H1 (cell line): Measurements from ENCODE around the gene GNAS. TPM values are rescaled to one million over a fixed set of nuclear protein-coding genes. Genes with fewer than 3 reads are reported as not detected.

Source experiments
- CTCF ChIA-PET: fragments of 300-600 bp; sonication (Branson Sonifier 250); formaldehyde crosslinking; loops from one replicate; lab custom pipeline; 2021; ENCODE audit not compliant: partially characterized antibody; lab: Charles Lee
- POLR2A ChIA-PET: fragments of 300-600 bp; sonication (Branson Sonifier 250); formaldehyde crosslinking; loops from one replicate; lab custom pipeline; 2021; ENCODE audit warnings: inconsistent platforms; ENCODE audit not compliant: partially characterized antibody; lab: Charles Lee
- DNase-seq, 2 experiments: peaks; one replicate each; pipeline versions ENCODE4 v3.0.0 to v3.0.0-alpha.2; 2010 to 2022; ENCODE audit warnings: low spot score in 2 of 2, low read depth in 1 of 2, mixed read lengths in 1 of 2
- FAIRE-seq: peaks from 2 replicates; lab custom pipeline; 2011; peaks lifted over from hg19 to GRCh38; lab: Jason Lieb, UNC
- H2AFZ ChIP-seq: 2 replicates; pipeline ENCODE4 v1.8.1; 2012; ENCODE audit warnings: low read length, inconsistent platforms
- H2AK5ac ChIP-seq: 2 replicates; pipeline ENCODE4 v1.6.1; 2013; ENCODE audit warnings: low read depth, low read length
- H2BK120ac ChIP-seq: replicated peaks from 2 replicates; pipeline ENCODE3; 2013; ENCODE audit warnings: low read depth, low read length, inconsistent platforms
- H2BK12ac ChIP-seq: 2 replicates; pipeline ENCODE4 v1.6.1; 2013; ENCODE audit warnings: low read depth, low read length
- H2BK15ac ChIP-seq: 2 replicates; pipeline ENCODE4 v1.6.1; 2013; ENCODE audit warnings: low read length
- H2BK20ac ChIP-seq: 2 replicates; pipeline ENCODE4 v1.6.1; 2013; ENCODE audit warnings: low read length
- H2BK5ac ChIP-seq: 2 replicates; pipeline ENCODE4 v1.6.1; 2013; ENCODE audit warnings: low read depth, low read length
- H3K14ac ChIP-seq: 2 replicates; pipeline ENCODE4 v1.6.1; 2013; ENCODE audit warnings: inconsistent platforms; ENCODE audit not compliant: insufficient read length
- H3K18ac ChIP-seq: 2 replicates; pipeline ENCODE4 v1.6.1; 2013; ENCODE audit warnings: low read length; ENCODE audit errors: extremely low read depth
- H3K23ac ChIP-seq: 2 replicates; pipeline ENCODE4 v1.6.1; 2013; ENCODE audit warnings: inconsistent platforms; ENCODE audit not compliant: insufficient read length
- H3K23me2 ChIP-seq: 2 replicates; pipeline ENCODE4 v1.6.1; 2013; ENCODE audit warnings: low read depth, low read length
- H3K27ac ChIP-seq: 2 replicates; pipeline ENCODE4 v1.6.1; 2011; ENCODE audit warnings: low read depth, low read length, inconsistent platforms
- H3K27me3 ChIP-seq, 4 experiments: replicated peaks in 1 of 4; 1 replicate in 1 of 4; 2 replicates in 3 of 4; pipeline versions ENCODE4 v1.6.1 to v1.8.1; 2011 to 2013; ENCODE audit warnings: low read length in 3 of 4, mild to moderate bottlenecking in 3 of 4, inconsistent platforms in 2 of 4, mixed read lengths in 2 of 4, moderate library complexity in 1 of 4; ENCODE audit not compliant: control insufficient read depth in 3 of 4, insufficient read depth in 3 of 4; ENCODE audit errors: extremely low read depth in 1 of 4
- H3K36me3 ChIP-seq, 4 experiments: 2 replicates each; pipeline versions ENCODE4 v1.6.1 to v1.8.1; 2011 to 2013; ENCODE audit warnings: mild to moderate bottlenecking in 4 of 4, low read length in 3 of 4, moderate library complexity in 2 of 4, control low read depth in 1 of 4, inconsistent platforms in 1 of 4; ENCODE audit not compliant: insufficient read depth in 4 of 4, control insufficient read depth in 2 of 4
- H3K4ac ChIP-seq: replicated peaks from 2 replicates; pipeline ENCODE3; 2013; ENCODE audit warnings: low read length, low read depth, mixed read lengths, inconsistent platforms; ENCODE audit not compliant: insufficient read length
- H3K4me1 ChIP-seq, 4 experiments: replicated peaks in 1 of 4; 1 replicate in 1 of 4; 2 replicates in 3 of 4; pipeline versions ENCODE4 v1.6.1 to v1.8.1; 2011 to 2013; ENCODE audit warnings: low read length in 3 of 4, inconsistent platforms in 2 of 4, mixed read lengths in 1 of 4; ENCODE audit not compliant: insufficient read depth in 4 of 4, control insufficient read depth in 3 of 4
- H3K4me2 ChIP-seq, 2 experiments: 2 replicates each; pipeline versions ENCODE4 v1.6.1 to v1.8.1; 2011 to 2013; ENCODE audit warnings: low read depth in 2 of 2, low read length in 2 of 2, control low read depth in 1 of 2, inconsistent platforms in 1 of 2, mild to moderate bottlenecking in 1 of 2; ENCODE audit not compliant: insufficient read depth in 1 of 2
- H3K4me3 ChIP-seq, 4 experiments: fragments of 200-600, 300-600 bp in 1 of 4; sonication (generic), shearing (Covaris generic), sonication (Bioruptor Twin) in 1 of 4; 2 replicates each; pipeline versions ENCODE4 v1.5.1 to v1.8.1; 2011 to 2016; ENCODE audit warnings: low read length in 4 of 4, low read depth in 3 of 4, control low read depth in 2 of 4, inconsistent platforms in 2 of 4, mild to moderate bottlenecking in 2 of 4, mixed read lengths in 1 of 4, moderate library complexity in 1 of 4; ENCODE audit not compliant: insufficient read depth in 2 of 4; ENCODE audit errors: extremely low read depth in 1 of 4
- H3K56ac ChIP-seq: replicated peaks from 2 replicates; pipeline ENCODE3; 2013; ENCODE audit warnings: low read depth, mild to moderate bottlenecking, mixed read lengths, low read length, inconsistent platforms; ENCODE audit not compliant: insufficient read length
- H3K79me1 ChIP-seq: 2 replicates; pipeline ENCODE4 v1.6.1; 2013; ENCODE audit warnings: low read depth, low read length, control low read depth
- H3K79me2 ChIP-seq, 2 experiments: 2 replicates each; pipeline versions ENCODE4 v1.6.1 to v1.8.1; 2012 to 2013; ENCODE audit warnings: low read length in 2 of 2, mild to moderate bottlenecking in 2 of 2, inconsistent platforms in 1 of 2; ENCODE audit not compliant: insufficient read depth in 2 of 2, control insufficient read depth in 1 of 2
- H3K9ac ChIP-seq, 4 experiments: replicated peaks in 1 of 4; 1 replicate in 1 of 4; 2 replicates in 3 of 4; pipeline versions ENCODE4 v1.6.1 to v1.8.1; 2011 to 2013; ENCODE audit warnings: low read depth in 3 of 4, low read length in 3 of 4, control low read depth in 2 of 4, mild to moderate bottlenecking in 2 of 4, moderate library complexity in 2 of 4, inconsistent platforms in 1 of 4; ENCODE audit errors: extremely low read depth in 1 of 4
- H3K9me3 ChIP-seq, 2 experiments: 2 replicates each; pipeline versions ENCODE4 v1.6.1 to v1.8.1; 2012 to 2013; ENCODE audit warnings: mild to moderate bottlenecking in 2 of 2, moderate library complexity in 2 of 2, control low read depth in 1 of 2, inconsistent platforms in 1 of 2, low read depth in 1 of 2, low read length in 1 of 2, mixed read lengths in 1 of 2; ENCODE audit not compliant: insufficient read depth in 2 of 2
- H4K20me1 ChIP-seq, 2 experiments: replicated peaks in 1 of 2; 2 replicates each; pipeline versions ENCODE3 to v1.8.1; 2011 to 2013; ENCODE audit warnings: inconsistent platforms in 2 of 2, low read length in 2 of 2, mild to moderate bottlenecking in 1 of 2; ENCODE audit not compliant: insufficient read depth in 2 of 2, control insufficient read depth in 1 of 2
- H4K5ac ChIP-seq: 2 replicates; pipeline ENCODE4 v1.6.1; 2013; ENCODE audit warnings: low read length, low read depth, mixed read lengths, inconsistent platforms; ENCODE audit not compliant: insufficient read length
- H4K8ac ChIP-seq: 2 replicates; pipeline ENCODE4 v1.8.0; 2013; ENCODE audit warnings: mild to moderate bottlenecking, moderate library complexity, low read length, inconsistent platforms; ENCODE audit not compliant: insufficient read depth; ENCODE audit errors: extremely low read depth
- H4K91ac ChIP-seq: replicated peaks from 2 replicates; pipeline ENCODE3; 2013; ENCODE audit warnings: low read length, mixed read lengths, inconsistent platforms; ENCODE audit not compliant: insufficient read length
- ATF3 ChIP-seq: IDR thresholded peaks from 2 replicates; pipeline ENCODE4 v1.6.1; 2011; ENCODE audit warnings: low read depth, mild to moderate bottlenecking, low read length; ENCODE audit not compliant: insufficient read depth
- CTCF ChIP-seq, 3 experiments: IDR thresholded peaks; 1 replicate in 2 of 3; 2 replicates in 1 of 3; pipeline versions ENCODE4 v1.5.1 to v1.6.1; 2011; ENCODE audit warnings: low read length in 3 of 3, mild to moderate bottlenecking in 3 of 3, inconsistent platforms in 2 of 3, low read depth in 1 of 3, moderate library complexity in 1 of 3; ENCODE audit not compliant: insufficient read depth in 1 of 3; ENCODE audit errors: control extremely low read depth in 1 of 3
- E2F6 ChIP-seq: IDR thresholded peaks from 2 replicates; pipeline ENCODE4 v1.6.1; 2012; ENCODE audit warnings: inconsistent platforms
- EGR1 ChIP-seq: IDR thresholded peaks from 2 replicates; pipeline ENCODE4 v1.6.1; 2011; ENCODE audit warnings: low read depth, low read length, borderline replicate concordance
- JUN ChIP-seq: IDR thresholded peaks from 2 replicates; pipeline ENCODE4 v1.6.1; 2011; ENCODE audit warnings: low read depth, mild to moderate bottlenecking, improper control_type of control experiment, low read length
- MAFK ChIP-seq: IDR thresholded peaks from 2 replicates; pipeline ENCODE4 v1.6.1; 2012; ENCODE audit warnings: low read depth, mild to moderate bottlenecking, improper control_type of control experiment, low read length
- PHF8 ChIP-seq: fragments of 200-600 bp; sonication (generic); conservative IDR thresholded peaks from 2 replicates; pipeline ENCODE4 v1.7.1; 2012; ENCODE audit warnings: low read depth, mild to moderate bottlenecking, inconsistent platforms, low read length, moderate library complexity
- SIN3A ChIP-seq, 2 experiments: IDR thresholded peaks in 1 of 2; conservative IDR thresholded peaks in 1 of 2; 2 replicates each; pipeline ENCODE4 v1.6.1; 2011 to 2012; ENCODE audit warnings: low read length in 2 of 2, improper control_type of control experiment in 1 of 2, low read depth in 1 of 2, mild to moderate bottlenecking in 1 of 2
- YY1 ChIP-seq: IDR thresholded peaks from 2 replicates; pipeline ENCODE4 v1.6.1; 2011; ENCODE audit warnings: low read depth, mild to moderate bottlenecking, low read length
- WGBS, 2 experiments: shearing (Covaris generic) in 1 of 2; methylation state at CpG; one replicate each; pipeline versions ENCODE4 v1.1.6 to v1.1.7; 2013 to 2015; ENCODE audit warnings: low lambda C conversion rate in 2 of 2, mixed read lengths in 2 of 2, inconsistent platforms in 1 of 2, low coverage in 1 of 2, missing lambda C conversion rate in 1 of 2; ENCODE audit not compliant: insufficient replicate concordance in 2 of 2, insufficient coverage in 1 of 2, insufficient read length in 1 of 2; ENCODE audit errors: extremely low coverage in 1 of 2, missing lambda C conversion rate in 1 of 2; 5-methylcytosine and 5-hydroxymethylcytosine counted together
- polyA plus RNA-seq, 7 experiments: library from polyadenylated mRNA; depleted of rRNA in 3 of 7; stranded (reverse) in 5 of 7; unstranded in 2 of 7; fragments of >200 nt in 5 of 7; fragments of 200-250 nt in 2 of 7; gene quantifications; 1 replicate in 5 of 7; 2 replicates in 1 of 7; 4 replicates in 1 of 7; pipeline versions ENCODE4 v1.2.1 to v1.2.3, GENCODE V29; 2011 to 2013; ENCODE audit warnings: missing spikeins in 2 of 7, mixed read lengths in 2 of 7
- total RNA-seq: library from RNA; stranded (reverse); fragmentation: NEBNext Ultra II Directional; extraction: Animal tissue kit (Norgen Biotek cat#: 25700); gene quantifications from 2 replicates; pipeline ENCODE4 v1.2.1, GENCODE V29; 2021
- TF ChIP-seq, protein P1 (sequence below): IDR thresholded peaks from 2 replicates; pipeline ENCODE4 v1.6.1; 2012; ENCODE audit warnings: inconsistent platforms

Gene GNAS
- total and polyA plus RNA-seq, 2 of the 8 experiments (the other 6 are each of a cell fraction or from before 2014, with no cell fraction given), result 989 to 1,613 TPM

DNA sequence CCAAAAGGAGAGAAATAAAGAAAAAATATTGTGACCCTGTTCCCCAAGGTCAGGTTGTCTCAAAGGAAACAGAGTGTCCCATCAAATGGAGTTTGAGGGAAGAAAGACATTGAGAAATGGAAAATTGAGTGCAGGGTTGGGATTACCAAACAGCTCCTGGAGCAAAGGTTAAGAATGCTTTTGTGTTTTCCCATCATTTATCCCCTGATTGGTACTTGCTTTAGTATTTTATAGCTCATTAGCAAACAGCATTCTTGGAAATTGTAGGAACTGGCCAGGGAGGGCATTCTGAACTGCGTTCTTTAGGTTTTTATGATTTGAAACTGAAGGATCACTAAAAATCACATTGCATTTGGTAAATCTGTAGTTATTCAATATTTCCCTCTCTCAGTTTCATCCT is 69.5 kb downstream of the GNAS start:
- H2BK12ac ChIP-seq, result no peak overlapping the region
- H3K56ac ChIP-seq, result no peak overlapping the region
- no peak overlapping the region for H3K23ac ChIP-seq
- no peaks in the 10 kb centered on the region for H3K23me2 ChIP-seq
- ChIA-PET POLR2A (interaction anchor here (1.2 to 1.7 kb wide), 2 partner anchors 23 to 39 kb away, joined by 3 read pairs; no protein-coding TSS in a partner anchor), CTCF (interaction anchor here (1.3 kb wide), 1 partner anchor 21 kb away, joined by 3 read pairs; no protein-coding TSS in a partner anchor)
- H3K4me2 ChIP-seq, result no peak overlapping the region
- H3K4me1 ChIP-seq, result no peaks in the 10 kb centered on the region
- WGBS, 2 experiments, result 91% methylated on average over 1 of the region's 1 CpG; no CpG with 5 or more reads in 1 of the 2 experiments
- no peak overlapping the region for H3K18ac ChIP-seq
- H2AFZ ChIP-seq, result no peak overlapping the region
- no peak for DNase-seq
- H3K9me3 ChIP-seq, result no peaks in the 10 kb centered on the region
- H3K36me3 ChIP-seq, result no peaks in the 10 kb centered on the region
- FAIRE-seq, result no peak
- no peak overlapping the region for H4K8ac ChIP-seq
- no peaks in the 10 kb centered on the region for H3K79me1 ChIP-seq
- no peak overlapping the region for H3K14ac ChIP-seq
- H3K27me3 ChIP-seq, result no peaks in the 10 kb centered on the region; a peak in 1 of 7 replicates
- no peak overlapping the region for H2BK120ac ChIP-seq
- H3K4ac ChIP-seq, result no peak overlapping the region
- no peak overlapping the region for H2BK20ac ChIP-seq
- no peak overlapping the region for H2BK15ac ChIP-seq
- H4K5ac ChIP-seq, result no peak overlapping the region
- no peak overlapping the region for H3K4me3 ChIP-seq
- no peak overlapping the region for H4K91ac ChIP-seq
- no peak overlapping the region for H3K27ac ChIP-seq
- H2BK5ac ChIP-seq, result no peak overlapping the region
- H3K79me2 ChIP-seq, result no peaks in the 10 kb centered on the region
- H3K9ac ChIP-seq, result no peak overlapping the region
- no peaks in the 10 kb centered on the region for H4K20me1 ChIP-seq
- H2AK5ac ChIP-seq, result no peak overlapping the region
- no peak for TF ChIP-seq EGR1
- TF ChIP-seq JUN, result no peak
- TF ChIP-seq PHF8, result no peak
- no peak for TF ChIP-seq CTCF (IDR thresholded peaks at IDR 0.05; ENCODE audit: control extremely low read depth in 1 of 3, insufficient read depth in 1 of 3, low read depth in 1 of 3, low read length in 3 of 3)
- TF ChIP-seq MAFK, result no peak
- TF ChIP-seq YY1, result no peak
- no peak for TF ChIP-seq SIN3A (conservative IDR thresholded peaks at IDR 0.05 in 1 of 2, IDR thresholded peaks at IDR 0.05 in 1 of 2; ENCODE audit: low read depth in 1 of 2, low read length in 2 of 2)
- TF ChIP-seq, protein P1, sequence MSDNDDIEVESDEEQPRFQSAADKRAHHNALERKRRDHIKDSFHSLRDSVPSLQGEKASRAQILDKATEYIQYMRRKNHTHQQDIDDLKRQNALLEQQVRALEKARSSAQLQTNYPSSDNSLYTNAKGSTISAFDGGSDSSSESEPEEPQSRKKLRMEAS, result no peak
- no peak for TF ChIP-seq ATF3
- TF ChIP-seq E2F6, result no peak
